PC-3 (cell line): ENCODE data around the gene SYNJ2. TPM values are rescaled to one million over a fixed set of nuclear protein-coding genes. Genes with fewer than 3 reads are reported as not detected.
A peak's percentile ranks its signal among the peaks of the same experiment; 100 is the strongest.

Experiments used
- ATAC-seq: fragments of 200-7000 bp; cut with Tn5 transposase; 2 replicates; pipeline ENCODE4 v1.9.1; 2020; ENCODE audit warnings: mild to moderate bottlenecking, moderate library complexity
- BruUV-seq: library from RNA; stranded (reverse); fragments of 400-500 nt; replicated peaks from 2 replicates; lab custom pipeline; 2021; lab: Mats Ljungman, UMichigan
- CTCF ChIA-PET: fragments of 300-600 bp; sonication (Branson Sonifier 250); formaldehyde crosslinking; loops from one replicate; lab custom pipeline; 2022; ENCODE audit warnings: antibody characterized with exemption; lab: Charles Lee
- POLR2A ChIA-PET: fragments of 300-600 bp; sonication (Branson Sonifier 250); formaldehyde crosslinking; loops from one replicate; lab custom pipeline; 2022; ENCODE audit warnings: antibody characterized with exemption; ENCODE audit not compliant: unreplicated experiment; lab: Charles Lee
- DNase-seq: peaks from one replicate; pipeline ENCODE4 v3.0.0-alpha.2; 2015
- H2AFZ ChIP-seq: fragments of 300-600 bp; sonication (generic); 2 replicates; pipeline ENCODE4 v1.6.0; 2016; ENCODE audit warnings: antibody characterized with exemption, low read length
- H3F3A ChIP-seq: fragments of 300-600 bp; sonication (generic); one replicate; pipeline ENCODE4 v1.6.0; 2017; ENCODE audit warnings: antibody characterized with exemption, low read length, control low read depth, mild to moderate bottlenecking; ENCODE audit not compliant: unreplicated experiment
- H3K27ac ChIP-seq: fragments of 300-600 bp; sonication (generic); 2 replicates; pipeline ENCODE4 v1.5.1; 2016; ENCODE audit warnings: mild to moderate bottlenecking, low read length
- H3K27me3 ChIP-seq: fragments of 300-600 bp; sonication (generic); 2 replicates; pipeline ENCODE4 v1.6.1; 2016; ENCODE audit warnings: low read length, mixed read lengths
- H3K36me3 ChIP-seq: fragments of 300-600 bp; sonication (generic); 2 replicates; pipeline ENCODE4 v1.6.1; 2016; ENCODE audit warnings: low read depth, mixed run types, low read length, mixed read lengths
- H3K4me1 ChIP-seq: fragments of 300-600 bp; sonication (generic); 2 replicates; pipeline ENCODE4 v1.5.1; 2016; ENCODE audit warnings: low read length; ENCODE audit not compliant: insufficient read depth
- H3K4me2 ChIP-seq: fragments of 300-600 bp; sonication (generic); 2 replicates; pipeline ENCODE4 v1.6.0; 2016; ENCODE audit warnings: low read length
- H3K4me3 ChIP-seq: fragments of 300-600 bp; sonication (generic); 2 replicates; pipeline ENCODE4 v1.5.1; 2016; ENCODE audit warnings: mild to moderate bottlenecking, low read length, mixed read lengths
- H3K79me2 ChIP-seq: fragments of 300-600 bp; sonication (generic); 2 replicates; pipeline ENCODE4 v1.6.1; 2017; ENCODE audit warnings: low read length, mixed read lengths
- H3K9ac ChIP-seq: fragments of 300-600 bp; sonication (generic); 2 replicates; pipeline ENCODE4 v1.6.0; 2016; ENCODE audit warnings: mild to moderate bottlenecking, low read length
- H3K9me2 ChIP-seq: fragments of 300-600 bp; sonication (generic); replicated peaks from 2 replicates; pipeline ENCODE4 v1.6.1; 2016; ENCODE audit warnings: mixed run types, low read length, mixed read lengths
- H3K9me3 ChIP-seq: fragments of 300-600 bp; sonication (generic); 2 replicates; pipeline ENCODE4 v1.6.1; 2016; ENCODE audit warnings: low read length, mixed read lengths
- H4K20me1 ChIP-seq: fragments of 300-600 bp; sonication (generic); 2 replicates; pipeline ENCODE4 v1.6.1; 2016; ENCODE audit warnings: low read length, mixed read lengths
- CTCF ChIP-seq: fragments of 300-600 bp; sonication (generic); conservative IDR thresholded peaks from 2 replicates; pipeline ENCODE4 v1.5.1; 2017; ENCODE audit warnings: antibody characterized with exemption, low read depth, mild to moderate bottlenecking, low read length
- EZH2 ChIP-seq: fragments of 300-600 bp; sonication (generic); IDR thresholded peaks from one replicate; pipeline ENCODE4 v1.6.1; 2017; ENCODE audit warnings: antibody characterized with exemption, mild to moderate bottlenecking, low read length; ENCODE audit not compliant: unreplicated experiment
- EZH2phosphoT487 ChIP-seq: fragments of 300-600 bp; sonication (generic); IDR thresholded peaks from 2 replicates; pipeline ENCODE4 v1.6.1; 2018; ENCODE audit warnings: mild to moderate bottlenecking, antibody characterized with exemption, low read length, borderline replicate concordance
- intact Hi-C: fragments of 100-400 bp; cut with micrococcal nuclease; formaldehyde crosslinking; loops from 2 replicates; pipeline ENCODE4 v1.9.0; 2023
- total RNA-seq: library from RNA; depleted of rRNA; stranded (reverse); fragments of >200 nt; gene quantifications from 2 replicates; pipeline ENCODE4 v1.2.3, GENCODE V29; 2014

SYNJ2 gene
- total RNA-seq, 1 experiment from 2014 or later, result 21.5 TPM

GRCh38 chr6:158047563-158048323 is 66.1 kb downstream of the SYNJ2 start:
- no TSS peak for BruUV-seq
- peaks cover 4% of the 10 kb centered on the region; the same call in 1 of the 2 replicates for H3K36me3 ChIP-seq
- POLR2A ChIA-PET, result no interaction called here
- no peak overlapping the region; the same call in 1 of the 2 replicates for H3K9ac ChIP-seq
- no peak for TF ChIP-seq CTCF
- TF ChIP-seq EZH2, result no peak
- no peak for TF ChIP-seq EZH2phosphoT487
- H3K27ac ChIP-seq, result peak overlapping the region; percentile 64
- no peak overlapping the region for H3K4me2 ChIP-seq
- peaks cover 24% of the 10 kb centered on the region for H3K4me1 ChIP-seq
- H3K79me2 ChIP-seq, result no peaks in the 10 kb centered on the region
- intact Hi-C loops, result no loop called here
- H2AFZ ChIP-seq, result no peak overlapping the region
- H3K27me3 ChIP-seq, result no peaks in the 10 kb centered on the region
- no peak for ATAC-seq
- CTCF ChIA-PET, result interaction anchor here (0.6 kb wide), 1 partner anchor 441 kb away, joined by 3 read pairs; no protein-coding TSS in a partner anchor
- DNase-seq, result no peak
- no peaks in the 10 kb centered on the region for H3K9me2 ChIP-seq
- no peaks in the 10 kb centered on the region for H3K9me3 ChIP-seq
- H3K4me3 ChIP-seq, result no peak overlapping the region
- no peaks in the 10 kb centered on the region for H4K20me1 ChIP-seq
- H3F3A ChIP-seq, result no peaks in the 10 kb centered on the region

GRCh38 chr6:158048589-158048988 is 66.9 kb downstream of the SYNJ2 start:
- ChIA-PET CTCF (no interaction called here), POLR2A (no interaction called here)
- no peak for DNase-seq
- Histone ChIP-seq H3K9me3 (no peaks in the 10 kb centered on the region), H3K9ac (no peak overlapping the region), H3K4me2 (no peak overlapping the region), H4K20me1 (no peaks in the 10 kb centered on the region), H3K4me1 (peaks cover 20% of the 10 kb centered on the region), H3K27me3 (no peaks in the 10 kb centered on the region), H3K79me2 (no peaks in the 10 kb centered on the region), H3K36me3 (peaks cover 4% of the 10 kb centered on the region; the same call in 1 of the 2 replicates), H3F3A (no peaks in the 10 kb centered on the region), H3K9me2 (no peaks in the 10 kb centered on the region), H3K4me3 (no peak overlapping the region), H3K27ac (no peak overlapping the region), H2AFZ (no peak overlapping the region)
- ATAC-seq, result no peak
- TF ChIP-seq EZH2phosphoT487 (no peak), CTCF (no peak), EZH2 (no peak)
- no TSS peak for BruUV-seq
- intact Hi-C loops, result no loop called here
